GM18502 (cell line): ENCODE measurements around the gene RNASE11.
"Not testable (repeated sequence)": the region's sequence is repeated elsewhere in the genome, so short reads cannot be mapped to it uniquely, and the experiment has no call there.

ENCODE experiments used
- ATAC-seq: cut with Tn5 transposase; IDR thresholded peaks from one replicate; pipeline ENCODE4 v1.9.1; 2021; ENCODE audit warnings: mild to moderate bottlenecking; ENCODE audit not compliant: unreplicated experiment, poor library complexity

Gene RNASE11

GRCh38 chr14:20587489-20588154 is at the start of gene RNASE11:
TSS of gene RNASE11 (minus strand) at chr14:20588001.
- ATAC-seq = no peak

GRCh38 chr14:20632831-20633691 is 45.3 kb upstream of the RNASE11 start:
- peak; percentile 71 for ATAC-seq

GRCh38 chr14:20632448-20632830 is 44.6 kb upstream of the RNASE11 start:
- peak; percentile 19 for ATAC-seq

- no peak for ATAC-seq
These were observed 44.1 kb upstream of the RNASE11 start for GRCh38 chr14:20631880-20632389.

- ATAC-seq = no peak
These were observed 43.5 kb upstream of the RNASE11 start for GRCh38 chr14:20631023-20631879.

- ATAC-seq = peak; percentile 30
These were observed 42.7 kb upstream of the RNASE11 start for GRCh38 chr14:20630340-20631022.

- ATAC-seq = no peak
These were observed 40.5 kb upstream of the RNASE11 start for GRCh38 chr14:20628063-20628854.

GRCh38 chr14:20627346-20628027 is 39.7 kb upstream of the RNASE11 start:
- no peak for ATAC-seq

- ATAC-seq = no peak
These were observed 38.5 kb upstream of the RNASE11 start for GRCh38 chr14:20626274-20626673.

GRCh38 chr14:20624495-20625070 is 36.8 kb upstream of the RNASE11 start:
- peak; percentile 48 for ATAC-seq

- ATAC-seq = no peak
These were observed 36.0 kb upstream of the RNASE11 start for GRCh38 chr14:20623798-20624197.

- no peak for ATAC-seq
These were observed 35.1 kb upstream of the RNASE11 start for GRCh38 chr14:20622816-20623291.

- ATAC-seq = no peak
These were observed 33.1 kb upstream of the RNASE11 start for GRCh38 chr14:20620798-20621478.

GRCh38 chr14:20619688-20620087 is 31.9 kb upstream of the RNASE11 start:
- not testable (repeated sequence) for ATAC-seq

- ATAC-seq = no peak
These were observed 30.5 kb upstream of the RNASE11 start for GRCh38 chr14:20618271-20618749.

- no peak for ATAC-seq
These were observed 29.6 kb upstream of the RNASE11 start for GRCh38 chr14:20617138-20618003.
